GM12865 (cell line): ENCODE measurements around the gene CNMD.
A peak's percentile ranks its signal among the peaks of the same experiment; 100 is the strongest.

ENCODE experiments used
- DNase-seq: peaks from one replicate; pipeline ENCODE4 v3.0.0; 2010; ENCODE audit warnings: low read depth
- H3K4me3 ChIP-seq: 2 replicates; pipeline ENCODE4 v1.5.1; 2011; ENCODE audit warnings: mild to moderate bottlenecking, low read depth, low read length, control low read depth
- TF ChIP-seq, protein P1 (sequence below): IDR thresholded peaks from 2 replicates; pipeline ENCODE4 v1.5.1; 2011; ENCODE audit warnings: low read length, control low read depth, low read depth, inconsistent platforms; ENCODE audit not compliant: insufficient read depth; ENCODE audit errors: missing control alignments

Gene CNMD

DNA sequence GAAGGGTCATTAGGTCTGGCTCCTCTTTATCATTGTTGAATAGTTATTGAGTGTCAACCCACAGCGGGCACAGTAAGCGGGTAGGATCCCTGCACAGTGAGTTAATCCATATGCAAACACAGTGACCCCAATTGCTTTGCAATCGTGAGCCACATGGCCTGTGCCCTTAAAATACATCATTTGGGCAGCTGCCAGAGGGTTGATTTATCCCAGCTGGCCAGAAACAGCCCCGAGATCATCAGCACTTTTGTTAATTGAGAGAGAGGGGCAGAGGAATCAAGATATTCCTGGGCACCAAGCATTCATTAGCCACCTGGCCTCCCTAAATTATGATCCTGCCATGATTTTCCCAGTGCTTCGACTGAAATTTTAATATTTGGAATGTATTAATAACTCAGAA, 9.8 kb upstream of the CNMD start:
- H3K4me3 ChIP-seq, result no peak overlapping the region
- DNase-seq, result no peak
- TF ChIP-seq, protein P1, sequence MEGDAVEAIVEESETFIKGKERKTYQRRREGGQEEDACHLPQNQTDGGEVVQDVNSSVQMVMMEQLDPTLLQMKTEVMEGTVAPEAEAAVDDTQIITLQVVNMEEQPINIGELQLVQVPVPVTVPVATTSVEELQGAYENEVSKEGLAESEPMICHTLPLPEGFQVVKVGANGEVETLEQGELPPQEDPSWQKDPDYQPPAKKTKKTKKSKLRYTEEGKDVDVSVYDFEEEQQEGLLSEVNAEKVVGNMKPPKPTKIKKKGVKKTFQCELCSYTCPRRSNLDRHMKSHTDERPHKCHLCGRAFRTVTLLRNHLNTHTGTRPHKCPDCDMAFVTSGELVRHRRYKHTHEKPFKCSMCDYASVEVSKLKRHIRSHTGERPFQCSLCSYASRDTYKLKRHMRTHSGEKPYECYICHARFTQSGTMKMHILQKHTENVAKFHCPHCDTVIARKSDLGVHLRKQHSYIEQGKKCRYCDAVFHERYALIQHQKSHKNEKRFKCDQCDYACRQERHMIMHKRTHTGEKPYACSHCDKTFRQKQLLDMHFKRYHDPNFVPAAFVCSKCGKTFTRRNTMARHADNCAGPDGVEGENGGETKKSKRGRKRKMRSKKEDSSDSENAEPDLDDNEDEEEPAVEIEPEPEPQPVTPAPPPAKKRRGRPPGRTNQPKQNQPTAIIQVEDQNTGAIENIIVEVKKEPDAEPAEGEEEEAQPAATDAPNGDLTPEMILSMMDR, result no peak

DNA sequence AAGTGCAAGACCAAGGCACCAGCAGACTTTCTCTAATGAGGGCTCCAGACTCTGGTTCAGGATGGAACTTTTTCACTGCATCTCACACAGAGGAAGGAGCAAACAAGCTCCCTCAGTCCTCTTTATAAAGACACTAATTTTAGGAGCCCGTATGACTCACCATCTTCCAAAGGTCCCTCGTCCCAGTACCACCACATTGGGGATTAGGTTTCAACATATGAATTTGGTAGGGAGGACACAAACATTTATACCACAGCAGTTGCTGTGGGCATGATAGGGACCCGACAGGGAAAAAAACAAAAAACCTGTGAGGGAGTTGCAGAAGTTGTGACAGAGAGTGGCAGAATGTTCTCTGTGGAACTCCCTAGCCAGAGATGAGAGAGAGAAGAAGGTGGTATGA, 6.5 kb upstream of the CNMD start:
- TF ChIP-seq, protein P1, result no peak
- H3K4me3 ChIP-seq, result no peak overlapping the region
- DNase-seq, result no peak

DNA sequence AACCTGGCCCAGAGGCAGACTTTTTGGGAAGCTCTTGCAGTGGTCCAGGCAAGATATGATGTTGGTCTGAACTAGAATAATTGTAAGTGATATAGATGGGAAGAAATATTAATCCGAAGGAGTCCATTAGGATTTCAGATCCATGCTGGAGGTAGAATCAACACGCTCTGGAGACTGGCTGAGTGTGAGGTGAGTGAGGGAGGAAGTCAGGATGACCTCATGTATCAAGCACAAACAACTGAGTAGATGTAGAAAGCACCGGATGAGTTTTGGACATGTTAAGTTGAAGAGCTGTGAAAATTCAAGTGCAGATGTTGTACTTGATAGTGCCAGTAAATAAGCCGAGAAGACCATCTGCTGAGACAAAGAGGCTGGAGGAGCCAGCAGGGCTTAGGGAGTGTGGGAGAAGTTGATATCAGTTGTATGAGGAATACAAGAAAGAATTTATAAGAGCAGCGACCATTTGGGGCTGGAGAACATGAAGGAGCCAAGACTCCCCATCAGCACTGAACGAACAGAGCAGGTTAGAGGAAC, 5.3 kb upstream of the CNMD start:
- TF ChIP-seq, protein P1, result no peak
- no peak for DNase-seq
- no peak overlapping the region for H3K4me3 ChIP-seq

DNA sequence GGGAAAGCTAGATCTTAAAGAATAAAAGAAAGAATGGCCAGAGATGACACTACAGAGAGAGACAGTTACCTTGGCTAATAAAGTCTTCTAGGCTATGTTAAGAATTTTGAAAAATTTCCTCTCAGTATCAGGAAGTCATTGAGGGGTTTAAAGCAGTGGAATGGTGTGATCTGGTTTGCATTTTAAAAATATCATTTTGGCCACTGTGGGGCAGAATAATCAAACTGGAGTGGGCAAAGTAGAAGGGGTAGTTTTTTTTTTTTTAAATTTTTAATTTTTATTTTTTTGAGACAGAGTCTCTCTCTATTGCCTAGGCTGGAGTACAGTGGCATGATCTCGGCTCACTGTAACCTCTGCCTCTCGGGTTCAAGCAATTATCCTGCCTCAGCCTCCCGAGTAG, 4.4 kb upstream of the CNMD start:
- TF ChIP-seq, protein P1, result no peak
- no peak overlapping the region for H3K4me3 ChIP-seq
- DNase-seq, result no peak

DNA sequence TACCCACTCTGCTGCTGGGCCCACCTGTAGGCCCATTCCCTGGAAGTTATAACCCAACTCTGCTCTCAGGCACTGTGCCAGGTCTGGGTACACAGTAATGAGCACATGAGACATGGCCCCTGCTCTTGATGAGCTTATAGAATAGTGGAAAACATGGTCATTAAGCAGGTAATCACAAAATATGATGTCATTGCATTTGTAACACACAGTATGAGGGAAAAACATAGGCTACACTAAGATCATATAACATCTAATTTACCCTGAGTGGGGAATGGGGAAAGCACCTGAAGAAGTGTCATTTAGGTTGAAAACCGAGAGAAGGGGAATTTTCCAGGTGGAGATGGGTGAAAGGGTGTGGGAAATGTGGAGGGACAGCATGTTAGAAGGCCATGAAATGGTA, 3.9 kb upstream of the CNMD start:
- no peak for DNase-seq
- H3K4me3 ChIP-seq, result no peak overlapping the region
- TF ChIP-seq, protein P1, result no peak

DNA sequence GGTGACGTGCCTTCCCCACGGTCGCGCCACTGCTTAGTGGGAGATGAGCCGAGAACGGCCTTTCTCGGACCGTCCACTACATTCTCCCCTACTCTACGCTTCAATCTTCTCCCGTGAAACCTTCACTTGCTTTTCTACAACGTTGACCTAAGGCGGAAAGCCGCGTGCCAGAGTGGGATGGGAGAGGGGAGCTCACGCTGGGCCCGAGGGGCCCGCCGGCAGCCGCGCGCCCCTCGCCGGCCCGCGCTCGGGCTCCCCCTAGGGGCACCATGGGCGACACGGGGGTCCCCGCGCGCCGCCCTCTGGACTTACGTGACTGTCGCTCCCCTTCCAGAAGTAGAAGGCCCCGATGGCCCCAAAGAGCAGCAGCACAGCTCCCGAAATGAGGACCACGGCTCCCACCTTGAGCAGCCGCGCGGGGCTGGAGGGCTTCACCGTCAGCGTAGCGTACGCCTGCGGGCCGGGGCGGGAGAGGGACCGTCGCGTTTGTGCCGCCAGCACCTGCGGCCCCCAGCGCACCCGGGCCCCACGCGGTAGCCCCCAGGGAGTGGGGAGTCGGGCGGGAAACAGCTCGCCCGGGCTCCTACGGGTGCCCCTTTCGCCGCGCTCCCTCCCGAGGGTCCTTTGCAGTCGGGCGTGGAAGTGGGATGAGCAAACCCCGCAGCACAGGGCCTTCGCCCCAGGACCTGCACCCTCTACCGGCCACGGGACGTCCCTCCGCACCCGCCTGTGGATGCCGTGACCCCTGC, 727 bp downstream of the CNMD start:
- no peak overlapping the region for H3K4me3 ChIP-seq
- peak; percentile 18 for DNase-seq
- TF ChIP-seq, protein P1, result peak; percentile 39

DNA sequence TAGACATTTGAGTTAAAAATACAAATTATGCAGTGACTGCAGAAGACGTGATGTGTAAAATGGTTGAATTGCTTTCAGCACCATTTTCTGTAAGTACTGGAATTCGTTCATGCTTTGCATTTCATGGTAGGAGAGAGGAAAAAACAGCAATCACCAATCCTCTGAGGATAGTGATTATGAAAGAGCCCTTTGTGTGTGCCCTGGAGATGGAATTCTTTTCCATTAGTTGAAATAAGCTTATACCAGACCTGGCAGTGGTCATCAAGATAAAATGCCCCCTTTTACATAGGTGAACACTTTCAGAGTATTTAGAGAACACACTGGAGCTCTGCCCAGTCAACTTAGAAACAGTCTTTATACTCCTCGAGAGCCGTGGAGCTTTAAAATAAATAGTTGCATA, 1.7 kb downstream of the CNMD start:
- H3K4me3 ChIP-seq, result no peak overlapping the region
- TF ChIP-seq, protein P1, result no peak
- no peak for DNase-seq
